ENCODE data around the gene DAPK2. TPM values are rescaled to one million over a fixed set of nuclear protein-coding genes. Genes with fewer than 3 reads are reported as not detected.

Gene DAPK2
- total and polyA plus RNA-seq, 8 donors = 18.3 to 59.3 (median 24.2) TPM

DNA sequence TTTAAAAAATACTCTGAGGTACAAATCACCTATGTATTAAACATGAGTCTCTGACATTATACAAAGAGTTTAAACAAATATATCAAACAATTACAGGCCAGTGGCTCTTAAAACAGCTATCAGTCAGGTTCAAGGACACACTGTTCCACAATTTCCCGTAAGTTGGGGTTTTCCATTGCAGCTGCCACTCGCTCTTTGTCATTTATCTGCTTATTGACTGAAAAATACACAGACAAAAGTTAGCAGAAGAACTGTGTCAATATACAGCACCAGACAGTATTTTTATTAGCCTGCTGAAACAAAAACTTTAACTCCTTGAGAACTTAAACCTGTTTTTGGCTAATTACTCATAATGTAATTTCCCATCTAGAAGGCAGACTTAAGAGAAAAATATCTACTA lies 26.5 kb upstream of the DAPK2 start:
- TF ChIP-seq, protein P1, sequence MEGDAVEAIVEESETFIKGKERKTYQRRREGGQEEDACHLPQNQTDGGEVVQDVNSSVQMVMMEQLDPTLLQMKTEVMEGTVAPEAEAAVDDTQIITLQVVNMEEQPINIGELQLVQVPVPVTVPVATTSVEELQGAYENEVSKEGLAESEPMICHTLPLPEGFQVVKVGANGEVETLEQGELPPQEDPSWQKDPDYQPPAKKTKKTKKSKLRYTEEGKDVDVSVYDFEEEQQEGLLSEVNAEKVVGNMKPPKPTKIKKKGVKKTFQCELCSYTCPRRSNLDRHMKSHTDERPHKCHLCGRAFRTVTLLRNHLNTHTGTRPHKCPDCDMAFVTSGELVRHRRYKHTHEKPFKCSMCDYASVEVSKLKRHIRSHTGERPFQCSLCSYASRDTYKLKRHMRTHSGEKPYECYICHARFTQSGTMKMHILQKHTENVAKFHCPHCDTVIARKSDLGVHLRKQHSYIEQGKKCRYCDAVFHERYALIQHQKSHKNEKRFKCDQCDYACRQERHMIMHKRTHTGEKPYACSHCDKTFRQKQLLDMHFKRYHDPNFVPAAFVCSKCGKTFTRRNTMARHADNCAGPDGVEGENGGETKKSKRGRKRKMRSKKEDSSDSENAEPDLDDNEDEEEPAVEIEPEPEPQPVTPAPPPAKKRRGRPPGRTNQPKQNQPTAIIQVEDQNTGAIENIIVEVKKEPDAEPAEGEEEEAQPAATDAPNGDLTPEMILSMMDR (IDR thresholded peaks at IDR 0.05) = no peak
- Histone ChIP-seq H3K4me3 (no peak overlapping the region), H3K9me3 (no peaks in the 10 kb centered on the region), H3K27me3 (no peaks in the 10 kb centered on the region), H3K27ac (peak overlapping the region in 1 of 2 donors; percentile 73), H3K4me1 (peaks cover 15 to 47% of the 10 kb centered on the region in 2 donors), H3K36me3 (peaks cover 0 to 40% of the 10 kb centered on the region in 2 donors)
- ATAC-seq = peak; percentile 6
- DNase-seq = no peak
- intact Hi-C loops (cut with DNase I) = no loop called here

DNA sequence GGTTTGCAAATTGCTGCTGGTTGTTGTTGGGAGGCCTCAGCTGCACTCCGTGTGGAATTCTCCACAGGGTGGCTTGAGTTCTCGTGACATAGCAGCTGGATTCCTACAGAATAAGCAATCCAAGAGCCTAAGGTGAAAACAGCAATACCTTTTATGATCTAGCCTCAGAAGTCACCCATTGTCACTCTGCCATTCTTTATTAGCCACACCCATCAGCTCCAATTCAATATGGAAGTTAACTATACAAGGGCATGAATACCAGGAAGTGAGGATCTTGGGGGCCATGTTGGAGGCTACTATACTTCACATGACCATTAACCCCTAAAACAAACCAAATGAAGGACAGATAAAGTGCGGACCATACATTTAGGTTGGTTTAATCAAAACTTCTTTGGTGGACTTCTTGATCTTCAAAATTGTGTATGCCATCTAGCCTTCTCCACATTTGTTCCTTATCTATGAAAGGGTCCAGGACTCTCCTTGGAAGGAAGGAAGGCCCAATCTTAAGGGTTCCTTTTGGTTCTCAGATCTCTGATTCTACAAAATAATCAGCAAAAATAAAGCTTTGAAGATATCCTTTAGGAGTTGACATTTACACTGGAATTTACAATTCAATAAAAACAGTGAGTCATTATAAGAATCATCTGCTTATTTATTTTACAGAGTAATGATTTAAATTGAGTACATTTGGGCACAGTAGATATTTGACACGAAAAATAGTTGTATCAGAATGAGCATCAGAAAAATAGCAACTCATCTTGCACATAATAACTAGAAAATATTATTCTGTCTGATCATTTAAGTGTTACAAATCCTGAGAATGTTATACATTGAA lies 25.9 kb upstream of the DAPK2 start:
- Histone ChIP-seq H3K27ac (peak overlapping the region; percentile 71 to 73), H3K4me3 (no peak overlapping the region), H3K27me3 (no peaks in the 10 kb centered on the region), H3K36me3 (peaks cover 0 to 40% of the 10 kb centered on the region in 2 donors), H3K4me1 (peaks cover 17 to 53% of the 10 kb centered on the region in 2 donors), H3K9me3 (no peaks in the 10 kb centered on the region)
- intact Hi-C loops (cut with DNase I) = no loop called here
- TF ChIP-seq, protein P1 (IDR thresholded peaks at IDR 0.05) = no peak
- no peak for ATAC-seq
- DNase-seq = no peak

DNA sequence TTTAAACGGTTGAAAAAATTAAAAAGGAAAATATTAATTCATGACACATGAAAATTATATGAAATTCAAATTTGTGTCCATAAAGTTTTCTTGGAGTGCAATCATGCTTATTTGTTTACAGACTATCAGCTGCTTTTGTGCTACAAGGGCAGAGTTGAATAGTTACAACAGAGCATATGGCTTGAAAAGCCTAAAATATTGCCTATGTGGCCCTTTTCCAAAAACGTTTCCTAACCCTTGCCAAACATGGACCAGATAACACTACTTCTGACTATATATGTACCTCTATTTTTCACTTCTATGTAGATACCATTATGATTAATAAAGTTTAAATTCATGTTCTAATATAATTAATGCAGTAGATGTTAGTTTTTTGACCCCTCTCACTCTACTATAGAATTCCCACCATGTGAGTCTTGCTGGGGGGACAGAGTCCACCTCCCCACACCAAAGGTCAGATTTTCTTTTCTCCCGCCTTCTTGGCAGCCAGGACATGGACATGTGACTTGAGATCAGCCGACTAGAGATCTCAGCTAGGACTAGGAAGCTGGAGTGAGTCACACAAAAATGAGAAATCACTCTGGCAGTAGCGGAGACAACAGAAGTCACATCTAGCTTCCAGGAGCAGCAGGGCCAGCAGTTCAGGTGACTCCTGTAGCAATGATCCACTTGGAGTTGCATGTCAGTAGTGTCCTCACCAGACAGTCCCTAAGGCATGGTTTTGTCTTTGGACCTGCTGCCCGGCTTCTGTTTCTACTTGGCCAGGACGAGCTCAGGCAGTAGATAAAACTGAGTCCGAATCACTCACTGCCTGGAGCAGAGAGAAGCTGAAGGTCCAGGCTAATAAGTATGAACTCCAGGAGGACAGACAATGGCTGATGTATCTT lies 24.9 kb upstream of the DAPK2 start:
- H3K4me1 ChIP-seq = peaks cover 17 to 53% of the 10 kb centered on the region in 2 donors
- no peak overlapping the region for H3K4me3 ChIP-seq
- H3K9me3 ChIP-seq = no peaks in the 10 kb centered on the region
- DNase-seq = peak in 1 of 4 donors; percentile 72
- H3K27me3 ChIP-seq = no peaks in the 10 kb centered on the region
- intact Hi-C loops (cut with DNase I) = no loop called here
- H3K36me3 ChIP-seq = peaks cover 0 to 40% of the 10 kb centered on the region in 2 donors
- H3K27ac ChIP-seq = peak overlapping the region; percentile 71 to 73
- TF ChIP-seq, protein P1 (IDR thresholded peaks at IDR 0.05) = no peak
- peak; percentile 70 for ATAC-seq

DNA sequence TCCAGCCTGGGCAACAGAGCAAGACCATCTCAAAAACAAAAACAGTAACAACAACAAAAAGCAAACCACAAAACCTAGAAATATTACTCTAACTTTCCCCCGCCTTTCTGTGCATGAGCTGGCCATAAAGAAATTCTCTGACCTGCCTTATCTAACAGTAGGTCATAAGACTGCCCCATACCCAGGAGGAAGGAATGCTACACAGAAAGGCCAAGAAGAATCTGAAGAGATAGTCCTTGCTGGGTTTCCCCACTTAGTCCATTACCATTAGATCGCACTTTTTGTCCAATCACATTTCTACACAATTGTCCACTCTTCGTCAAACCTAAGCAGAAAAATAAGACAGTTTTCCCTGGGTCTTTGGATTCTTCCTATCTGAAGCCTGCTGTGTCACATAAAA lies 23.8 kb upstream of the DAPK2 start:
- DNase-seq = no peak
- no peak overlapping the region for H3K4me3 ChIP-seq
- H3K36me3 ChIP-seq = peaks cover 0 to 35% of the 10 kb centered on the region in 2 donors
- intact Hi-C loops (cut with DNase I) = no loop called here
- peak overlapping the region; percentile 71 to 73 for H3K27ac ChIP-seq
- peaks cover 17 to 53% of the 10 kb centered on the region in 2 donors for H3K4me1 ChIP-seq
- no peaks in the 10 kb centered on the region for H3K9me3 ChIP-seq
- no peak for ATAC-seq
- no peaks in the 10 kb centered on the region for H3K27me3 ChIP-seq
- TF ChIP-seq, protein P1 (IDR thresholded peaks at IDR 0.05) = no peak

DNA sequence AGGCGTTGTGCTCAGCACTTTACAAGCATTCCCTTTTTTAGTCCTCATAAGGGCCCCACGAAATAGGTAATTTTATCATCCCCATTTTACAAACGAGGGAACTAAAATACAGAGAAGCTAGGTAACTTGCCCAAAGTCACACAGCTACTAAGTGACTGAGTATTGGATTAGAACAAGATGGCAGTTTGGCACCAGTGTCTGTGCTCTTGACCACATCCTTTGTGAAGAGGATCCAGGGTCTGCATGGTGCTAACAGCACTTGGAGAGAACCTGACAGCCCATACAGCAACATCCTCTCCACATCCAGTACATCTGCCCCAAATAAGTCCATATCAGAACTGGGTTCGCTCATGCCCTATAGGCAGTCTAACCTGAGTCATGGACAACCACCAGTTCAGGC lies 21.8 kb upstream of the DAPK2 start:
- intact Hi-C loops (cut with DNase I) = no loop called here
- no peak overlapping the region for H3K4me3 ChIP-seq
- no peaks in the 10 kb centered on the region for H3K27me3 ChIP-seq
- no peaks in the 10 kb centered on the region for H3K9me3 ChIP-seq
- H3K4me1 ChIP-seq = peaks cover 17 to 51% of the 10 kb centered on the region in 2 donors
- ATAC-seq (no peak), DNase-seq (no peak)
- peaks cover 0 to 19% of the 10 kb centered on the region in 2 donors for H3K36me3 ChIP-seq
- no peak overlapping the region for H3K27ac ChIP-seq
- TF ChIP-seq, protein P1 (IDR thresholded peaks at IDR 0.05) = no peak
